HG02759 (cell line): ENCODE data around the gene WFIKKN2.

Source experiments
- ATAC-seq: cut with Tn5 transposase; IDR thresholded peaks from one replicate; pipeline ENCODE4 v1.9.1; 2021; ENCODE audit warnings: mild to moderate bottlenecking, moderate library complexity; ENCODE audit not compliant: unreplicated experiment

The WFIKKN2 gene

DNA sequence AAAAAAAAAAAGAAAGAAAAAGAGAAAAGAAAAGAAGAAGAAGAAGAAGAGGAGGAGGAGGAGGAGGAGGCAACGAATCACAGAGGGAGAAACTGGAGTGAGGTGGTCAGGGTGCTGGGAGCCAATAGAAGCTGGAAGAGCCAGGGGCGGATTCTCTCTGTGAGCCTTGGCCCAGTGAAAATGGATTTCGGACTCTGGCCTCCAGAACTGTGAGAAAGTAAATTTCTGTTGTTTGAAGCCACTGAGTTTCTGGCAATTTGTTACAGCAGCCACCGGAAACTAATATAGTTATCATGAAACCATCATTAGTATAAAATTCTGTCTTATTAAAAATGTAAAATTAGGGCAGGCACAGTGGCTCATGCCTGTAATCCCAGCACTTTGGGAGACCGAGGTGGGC is 27.7 kb upstream of the WFIKKN2 start:
- ATAC-seq, result no peak

- no peak for ATAC-seq
Observed at GRCh38 chr17:50808413-50808812, 27.0 kb upstream of the WFIKKN2 start.

DNA sequence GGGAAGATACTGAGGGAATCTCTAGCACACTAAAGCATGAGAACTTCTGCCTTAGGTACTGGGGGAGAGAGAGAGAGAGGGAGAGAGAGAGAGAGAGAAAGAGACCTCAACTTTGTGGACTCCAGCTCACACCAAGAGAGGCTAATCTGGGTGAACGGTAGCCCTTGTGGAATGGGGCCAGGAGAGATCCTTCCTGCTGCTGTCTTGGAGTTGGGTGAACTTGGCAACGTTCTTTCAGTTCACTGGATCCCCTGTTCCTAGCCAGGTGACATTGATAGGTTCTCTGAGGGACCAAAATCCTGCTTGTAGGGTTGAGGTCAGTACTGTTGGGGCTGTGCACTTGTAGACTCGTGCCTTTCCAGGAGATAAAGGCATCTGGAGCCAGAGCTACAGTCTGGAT is 26.5 kb upstream of the WFIKKN2 start:
- ATAC-seq, result no peak

DNA sequence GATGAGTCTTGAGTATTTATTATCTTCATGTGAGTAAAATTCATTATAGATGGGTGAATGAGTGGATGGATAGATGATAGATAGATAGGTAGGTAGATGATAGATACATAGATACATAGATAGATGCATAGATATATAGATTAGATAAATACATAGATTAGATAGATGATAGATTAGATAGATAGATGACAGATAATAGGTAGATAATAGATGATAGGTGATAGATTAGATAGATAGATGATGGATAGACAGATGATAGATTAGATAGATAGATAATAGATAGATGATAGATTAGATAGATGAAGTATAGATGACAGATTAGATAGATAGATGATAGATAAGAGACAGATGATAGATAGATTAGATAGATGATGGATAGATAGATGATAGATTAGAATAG is 21.8 kb upstream of the WFIKKN2 start:
- no peak for ATAC-seq

DNA sequence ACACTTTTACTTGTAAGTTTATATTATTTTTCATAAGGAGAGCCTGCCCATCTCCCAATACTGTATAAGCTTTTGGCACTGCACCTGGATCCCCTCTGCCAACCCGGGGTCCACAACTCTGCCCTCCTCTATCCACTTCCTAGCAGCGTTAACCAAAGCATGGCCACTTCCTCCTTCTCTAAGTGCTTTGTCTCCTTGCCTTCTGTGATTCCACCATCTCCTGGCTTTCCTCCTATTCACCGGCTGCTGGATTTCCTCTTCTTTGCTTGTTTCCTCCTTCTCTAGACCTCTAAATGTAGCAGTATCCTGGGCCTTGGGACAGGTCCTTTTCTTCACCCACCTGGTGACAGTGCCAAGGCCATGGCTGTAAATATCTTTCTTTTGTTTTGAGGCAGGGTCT is 20.0 kb upstream of the WFIKKN2 start:
- no peak for ATAC-seq

- ATAC-seq, result no peak
Observed at GRCh38 chr17:50816271-50816670, 19.1 kb upstream of the WFIKKN2 start.

GRCh38 chr17:50816771-50817751 is 18.3 kb upstream of the WFIKKN2 start:
- no peak for ATAC-seq

DNA sequence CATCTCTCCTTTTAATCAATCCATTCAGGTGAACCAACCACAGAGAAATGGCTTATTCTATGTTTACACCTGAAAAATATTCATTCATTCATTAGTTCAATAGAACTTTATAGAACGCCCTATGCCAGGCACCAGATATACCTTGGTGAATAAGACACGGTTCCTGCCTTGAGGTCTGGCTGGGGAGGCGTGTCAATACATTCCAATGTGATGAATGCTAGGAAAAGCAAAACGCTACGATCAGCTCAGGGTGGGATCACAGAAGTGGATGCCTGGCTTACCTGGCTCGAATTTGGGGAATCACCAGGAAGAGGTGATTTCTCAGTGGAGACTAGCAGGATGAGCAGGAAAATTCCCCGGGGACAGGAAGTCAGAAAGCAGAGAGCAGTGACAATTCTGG is 17.5 kb upstream of the WFIKKN2 start:
- no peak for ATAC-seq

GRCh38 chr17:50818261-50818660 is 17.1 kb upstream of the WFIKKN2 start:
- no peak for ATAC-seq

GRCh38 chr17:50818921-50819657 is 16.3 kb upstream of the WFIKKN2 start:
- ATAC-seq, result no peak

GRCh38 chr17:50820651-50821050 is 14.7 kb upstream of the WFIKKN2 start:
- ATAC-seq, result no peak

GRCh38 chr17:50822550-50822949 is 12.8 kb upstream of the WFIKKN2 start:
- no peak for ATAC-seq

DNA sequence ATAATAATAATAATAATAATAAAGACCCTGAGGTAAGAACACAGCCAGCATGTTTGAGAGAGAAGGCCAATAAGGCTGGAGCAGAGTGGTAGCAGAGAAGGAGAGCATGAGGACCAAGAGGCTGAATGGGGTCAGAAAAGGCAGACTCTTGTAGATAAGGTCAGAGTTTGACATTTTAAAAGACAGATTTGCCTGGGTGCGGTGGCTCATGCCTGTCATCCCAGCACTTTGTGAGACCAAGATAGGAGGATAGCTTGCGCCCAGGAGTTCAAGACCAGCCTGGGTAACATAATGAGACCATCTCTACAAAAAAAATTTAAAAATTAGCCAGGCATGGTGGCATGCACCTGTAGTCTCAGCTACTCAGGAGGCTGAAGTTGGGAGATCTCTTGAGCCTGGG is 11.0 kb upstream of the WFIKKN2 start:
- no peak for ATAC-seq

GRCh38 chr17:50825188-50825587 is 10.2 kb upstream of the WFIKKN2 start:
- ATAC-seq, result no peak

DNA sequence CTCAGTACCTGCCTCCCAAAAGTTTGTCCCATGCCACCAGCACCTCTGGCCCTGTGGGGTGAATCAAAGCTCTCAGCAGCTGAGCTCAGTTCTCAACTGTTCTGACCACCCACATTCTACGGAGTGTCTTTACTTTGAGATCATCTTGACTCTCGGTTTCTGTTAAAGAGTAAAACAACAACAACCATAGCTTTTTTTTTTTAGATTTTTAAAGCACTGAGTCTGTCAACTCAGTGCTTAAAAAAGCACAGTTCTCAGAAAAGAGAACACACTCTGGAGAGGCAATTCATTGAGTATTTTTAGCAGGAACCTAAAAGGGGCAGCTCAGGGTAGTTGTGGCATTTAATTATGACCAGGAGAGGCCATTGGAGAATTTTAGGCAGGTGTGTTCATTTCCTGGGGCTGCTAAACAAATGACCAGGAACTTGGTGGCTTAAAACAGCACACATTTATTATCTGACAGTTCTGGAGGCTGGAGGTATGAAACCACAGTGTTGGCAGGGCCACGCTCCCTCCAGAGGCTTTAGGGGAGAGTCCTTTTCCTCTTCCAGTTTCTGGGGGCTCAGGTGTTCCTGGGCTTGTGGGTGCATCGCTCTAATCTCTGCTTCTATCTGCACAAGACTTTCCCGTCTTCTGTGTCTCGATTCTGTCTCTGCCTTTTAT is 6.7 kb upstream of the WFIKKN2 start:
- ATAC-seq, result peak; percentile 79

GRCh38 chr17:50829332-50829731 is 6.1 kb upstream of the WFIKKN2 start:
- no peak for ATAC-seq

GRCh38 chr17:50830352-50830751 is 5.0 kb upstream of the WFIKKN2 start:
- ATAC-seq, result no peak

DNA sequence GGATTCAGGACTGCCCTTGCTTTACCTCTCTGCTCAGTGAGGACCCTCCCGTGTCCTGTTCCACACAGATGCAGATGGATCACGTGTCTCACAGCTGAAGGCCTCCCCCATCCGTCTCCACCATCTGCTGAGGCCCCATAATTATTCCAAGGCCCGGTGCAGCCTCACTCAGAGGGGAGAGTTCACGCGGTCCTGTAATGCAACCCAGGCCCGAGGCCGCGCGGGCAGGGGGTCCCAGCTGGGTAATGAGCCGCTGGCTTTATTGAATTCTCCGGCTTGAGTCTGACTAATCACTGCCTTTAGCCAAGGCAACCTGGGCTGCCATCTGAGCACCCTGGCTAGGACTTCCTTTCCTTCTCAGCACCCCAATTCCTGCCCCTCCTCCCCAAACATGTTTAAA is 4.4 kb upstream of the WFIKKN2 start:
- no peak for ATAC-seq

DNA sequence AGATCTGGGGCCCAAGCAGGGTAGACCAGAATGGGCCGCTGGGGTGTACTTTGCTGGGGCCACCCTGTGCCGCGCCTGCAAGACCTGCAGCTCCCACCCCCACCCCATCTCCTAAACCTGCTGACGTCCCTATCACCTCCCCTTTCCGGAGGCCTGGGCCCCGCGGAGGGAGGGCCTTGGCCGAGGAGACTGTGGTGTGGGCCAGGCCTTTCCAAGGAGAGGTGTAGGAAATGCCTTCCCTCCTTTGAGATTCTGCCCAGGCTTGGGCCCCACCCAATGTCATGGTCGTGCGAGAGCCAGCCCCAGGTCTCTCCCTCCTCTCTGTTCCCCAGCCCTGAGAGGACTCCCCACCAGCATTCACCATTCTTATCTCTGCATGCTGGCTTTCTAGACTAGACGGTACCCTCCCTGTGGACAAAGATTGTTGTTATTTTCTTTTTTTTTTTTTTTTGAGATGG is 3.9 kb upstream of the WFIKKN2 start:
- no peak for ATAC-seq

DNA sequence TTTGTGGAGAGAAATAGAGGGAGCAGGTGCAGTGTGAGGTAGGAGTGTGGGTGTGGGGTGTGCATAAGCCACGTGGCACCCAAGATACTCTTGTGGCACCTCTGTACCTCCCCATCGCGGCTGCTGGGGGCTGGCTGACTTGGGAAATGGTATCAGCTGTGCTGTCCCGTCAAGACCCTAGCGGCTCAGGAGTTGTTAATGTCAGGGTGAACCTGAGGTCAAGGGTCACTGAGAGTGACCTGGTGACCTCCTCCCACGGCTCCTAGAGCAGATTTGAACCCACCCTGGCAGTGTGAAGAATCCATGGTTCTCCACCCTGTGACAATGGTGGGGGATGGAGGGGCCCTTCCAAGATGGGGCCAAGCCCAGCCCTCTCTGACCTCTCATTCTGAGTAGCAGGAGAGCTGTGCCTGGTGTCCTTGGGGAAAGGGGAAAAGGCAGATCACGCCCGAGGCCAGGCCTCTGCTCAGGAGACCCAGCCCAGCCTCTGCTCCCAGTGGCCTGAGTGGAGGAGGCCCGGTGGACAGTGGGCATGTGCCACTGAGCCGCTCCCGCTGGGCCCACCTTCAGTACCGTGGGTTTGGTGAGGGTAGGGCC is 3.0 kb upstream of the WFIKKN2 start:
- no peak for ATAC-seq

DNA sequence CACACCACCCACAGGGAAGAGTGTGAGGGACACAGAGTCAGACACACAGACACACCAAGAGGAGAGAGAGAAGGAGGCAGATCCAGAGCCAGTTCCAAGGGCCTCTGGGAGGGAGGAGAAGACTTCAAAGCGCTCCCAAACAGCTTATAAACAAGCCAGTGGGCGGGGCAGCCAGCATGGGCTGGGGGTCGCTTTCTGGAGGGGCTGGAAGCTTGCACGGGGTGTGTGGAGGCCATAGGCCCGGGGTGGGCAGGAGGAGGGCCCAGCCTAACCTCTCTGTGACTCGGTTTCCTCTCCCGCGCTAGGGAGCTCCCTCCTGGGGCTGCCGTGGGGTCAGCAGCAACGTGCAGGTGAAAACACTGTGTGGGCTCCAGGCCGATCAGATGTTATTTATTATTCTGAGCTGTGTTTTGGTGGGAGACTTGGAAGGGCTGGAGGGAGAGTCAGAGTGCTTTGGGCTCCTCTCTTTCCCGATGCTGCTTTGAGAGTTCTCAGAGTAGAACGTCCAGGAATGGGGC is 2.5 kb upstream of the WFIKKN2 start:
- no peak for ATAC-seq
